Calu3 (cell line): ENCODE measurements around the gene MRPL43. TPM values are rescaled to one million over a fixed set of nuclear protein-coding genes. Genes with fewer than 3 reads are reported as not detected.
A peak's percentile ranks its signal among the peaks of the same experiment; 100 is the strongest.

Source experiments
- BruUV-seq: library from RNA; stranded (reverse); fragments of 400-500 nt; replicated peaks from 2 replicates; lab custom pipeline; 2021; lab: Mats Ljungman, UMichigan
- CTCF ChIA-PET: fragments of 300-600 bp; sonication (Branson Sonifier 250); formaldehyde crosslinking; loops from one replicate; lab custom pipeline; 2022; ENCODE audit warnings: antibody characterized with exemption; lab: Charles Lee
- DNase-seq: peaks from one replicate; pipeline ENCODE4 v3.0.0; 2022
- H3K27ac Mint-ChIP-seq: one replicate; pipeline ENCODE4 v1.8.0; 2022; ENCODE audit warnings: mixed read lengths; ENCODE audit not compliant: unreplicated experiment
- H3K27me3 Mint-ChIP-seq: one replicate; pipeline ENCODE4 v1.8.0; 2022; ENCODE audit warnings: mixed read lengths; ENCODE audit not compliant: unreplicated experiment
- H3K36me3 Mint-ChIP-seq: one replicate; pipeline ENCODE4 v1.8.0; 2022; ENCODE audit warnings: mild to moderate bottlenecking, moderate library complexity, mixed read lengths; ENCODE audit not compliant: insufficient read depth, unreplicated experiment
- H3K4me1 Mint-ChIP-seq: one replicate; pipeline ENCODE4 v1.8.0; 2022; ENCODE audit warnings: mild to moderate bottlenecking, low read depth, mixed read lengths; ENCODE audit not compliant: unreplicated experiment
- H3K4me3 Mint-ChIP-seq: one replicate; pipeline ENCODE4 v1.8.0; 2022; ENCODE audit warnings: mild to moderate bottlenecking, low read depth, moderate library complexity, mixed read lengths; ENCODE audit not compliant: unreplicated experiment
- H3K9me3 Mint-ChIP-seq: one replicate; pipeline ENCODE4 v1.8.0; 2022; ENCODE audit warnings: low read depth, mixed read lengths; ENCODE audit not compliant: unreplicated experiment
- CTCF ChIP-seq: fragments of 200-600 bp; IDR thresholded peaks from one replicate; pipeline ENCODE4 v1.8.0; 2022; ENCODE audit warnings: antibody characterized with exemption; ENCODE audit not compliant: unreplicated experiment
- intact Hi-C: fragments of 100-400 bp; cut with micrococcal nuclease; formaldehyde crosslinking; loops from one replicate; pipeline ENCODE4 v1.10.0; 2022; ENCODE audit not compliant: unreplicated experiment
- total RNA-seq: library from RNA; stranded (reverse); gene quantifications from 2 replicates; pipeline ENCODE4 v1.2.3, GENCODE V29; 2022

The MRPL43 gene
- total RNA-seq, 1 experiment from 2014 or later: 44.7 TPM

- H3K4me1 Mint-ChIP-seq: peaks cover 8% of the 10 kb centered on the region
- no peak for TF ChIP-seq CTCF
- BruUV-seq: no TSS peak
- intact Hi-C loops: no loop called here
- H3K36me3 Mint-ChIP-seq: peaks cover 36% of the 10 kb centered on the region
- peak overlapping the region; percentile 73 for H3K27ac Mint-ChIP-seq
- H3K4me3 Mint-ChIP-seq: peak overlapping the region; percentile 78
- no peaks in the 10 kb centered on the region for H3K27me3 Mint-ChIP-seq
- CTCF ChIA-PET: interaction anchor here (1.4 to 1.7 kb wide), 2 partner anchors 9 to 13 kb away, joined by 6 to 8 read pairs; no protein-coding TSS in a partner anchor
- H3K9me3 Mint-ChIP-seq: no peaks in the 10 kb centered on the region
- peak; percentile 49 for DNase-seq
These were observed 44.7 kb upstream of the MRPL43 start for GRCh38 chr10:101031796-101032636.

- CTCF ChIA-PET: interaction anchor here (0.6 to 1.7 kb wide), 5 partner anchors 10 to 100 kb away, joined by 3 to 10 read pairs (median 6); partner anchors contain the start of gene TLX1
- Mint-ChIP-seq H3K9me3 (no peaks in the 10 kb centered on the region), H3K36me3 (peaks cover 34% of the 10 kb centered on the region), H3K27me3 (no peaks in the 10 kb centered on the region), H3K4me3 (peak within 1 kb of the TSS; percentile 78), H3K4me1 (peaks cover 8% of the 10 kb centered on the region), H3K27ac (peak within 1 kb of the TSS; percentile 73)
- intact Hi-C loops: no loop called here
- no TSS peak for BruUV-seq
- peak; percentile 95 for DNase-seq
- TF ChIP-seq CTCF: no peak
These were observed 44.0 kb upstream of the MRPL43 start, which contains the start of the genes PDZD7 and SFXN3 for GRCh38 chr10:101031128-101031795. Gene PDZD7, minus strand, starts transcription at chr10:101031129. Its CDS starts 910 bp downstream, at chr10:101030219. Gene SFXN3, plus strand, starts transcription at chr10:101031234. Its CDS starts 3,461 bp downstream, at chr10:101034695.

- H3K27ac Mint-ChIP-seq: no peak overlapping the region
- no peak for DNase-seq
- H3K4me3 Mint-ChIP-seq: peak overlapping the region; percentile 78
- no peak for TF ChIP-seq CTCF
- intact Hi-C loops: no loop called here
- H3K27me3 Mint-ChIP-seq: no peaks in the 10 kb centered on the region
- CTCF ChIA-PET: interaction anchor here (0.6 to 1.7 kb wide), 4 partner anchors 12 to 100 kb away, joined by 3 to 10 read pairs (median 7); partner anchors contain the start of gene TLX1
- no TSS peak for BruUV-seq
- H3K36me3 Mint-ChIP-seq: peaks cover 32% of the 10 kb centered on the region
- peaks cover 8% of the 10 kb centered on the region for H3K4me1 Mint-ChIP-seq
- H3K9me3 Mint-ChIP-seq: no peaks in the 10 kb centered on the region
These were observed 43.3 kb upstream of the MRPL43 start for GRCh38 chr10:101030496-101031127.
